ENCODE measurements around the gene PRDM7. TPM values are rescaled to one million over a fixed set of nuclear protein-coding genes. Genes with fewer than 3 reads are reported as not detected.

Gene PRDM7
- total and polyA plus RNA-seq, 5 donors from 2014 or later: not detected

GRCh38 chr16:90022209-90023077 lies 54.7 kb downstream of the PRDM7 start:
- Mint-ChIP-seq H3K4me3 (peak overlapping the region; percentile 81 to 93 (median 88)), H3K36me3 (no peaks in the 10 kb centered on the region), H3K27me3 (peaks cover 32% of the 10 kb centered on the region), H3K9me3 (peaks cover 0 to 3% (median 0%) of the 10 kb centered on the region in 7 donors), H3K27ac (peak overlapping the region; percentile 60 to 88 (median 71)), H3K4me1 (peaks cover 4 to 37% (median 10%) of the 10 kb centered on the region in 4 donors)
- Histone ChIP-seq H3K9me3 (ENCODE audit: control insufficient read depth in 2 of 2, low read length in 2 of 2) (no peaks in the 10 kb centered on the region), H3K27me3 (ENCODE audit: control insufficient read depth, insufficient read depth, low read length) (no peaks in the 10 kb centered on the region), H3K4me1 (ENCODE audit: control insufficient read depth, insufficient read depth, low read length, poor library complexity, severe bottlenecking) (peaks cover 26% of the 10 kb centered on the region), H3K27ac (ENCODE audit: insufficient read depth, low read length, poor library complexity, severe bottlenecking) (no peak overlapping the region), H3K36me3 (ENCODE audit: control insufficient read depth, insufficient read depth, low read length) (no peaks in the 10 kb centered on the region), H3K4me3 (ENCODE audit: low read depth, low read length) (peak overlapping the region; percentile 67)
- DNase-seq: peak; percentile 65 to 85 (median 75)
- ATAC-seq (ENCODE audit: low read depth in 2 of 2): peak; percentile 70 to 73

GRCh38 chr16:90020838-90021382 lies 56.2 kb downstream of the PRDM7 start:
- H3K27me3 ChIP-seq (ENCODE audit: control insufficient read depth, insufficient read depth, low read length): no peaks in the 10 kb centered on the region
- H3K4me1 ChIP-seq (ENCODE audit: control insufficient read depth, insufficient read depth, low read length, poor library complexity, severe bottlenecking): peaks cover 26% of the 10 kb centered on the region
- DNase-seq: no peak
- H3K36me3 ChIP-seq (ENCODE audit: control insufficient read depth, insufficient read depth, low read length): no peaks in the 10 kb centered on the region
- Mint-ChIP-seq H3K27ac (no peak overlapping the region), H3K4me3 (peak overlapping the region; percentile 24 to 93 (median 48)), H3K27me3 (peaks cover 36% of the 10 kb centered on the region), H3K36me3 (no peaks in the 10 kb centered on the region), H3K9me3 (peaks cover 0 to 3% (median 0%) of the 10 kb centered on the region in 7 donors), H3K4me1 (peaks cover 4 to 31% (median 10%) of the 10 kb centered on the region in 4 donors)
- no peak overlapping the region for H3K27ac ChIP-seq (ENCODE audit: insufficient read depth, low read length, poor library complexity, severe bottlenecking)
- no peak overlapping the region for H3K4me3 ChIP-seq (ENCODE audit: low read depth, low read length)
- no peak for ATAC-seq (ENCODE audit: low read depth in 2 of 2)
- no peaks in the 10 kb centered on the region for H3K9me3 ChIP-seq (ENCODE audit: control insufficient read depth in 2 of 2, low read length in 2 of 2)

GRCh38 chr16:90020260-90020837 lies 56.8 kb downstream of the PRDM7 start:
- ATAC-seq (ENCODE audit: low read depth in 2 of 2) (no peak), DNase-seq (no peak)
- no peaks in the 10 kb centered on the region for H3K36me3 Mint-ChIP-seq
- H3K4me1 ChIP-seq (ENCODE audit: control insufficient read depth, insufficient read depth, low read length, poor library complexity, severe bottlenecking): peaks cover 26% of the 10 kb centered on the region
- no peak overlapping the region for H3K27ac ChIP-seq (ENCODE audit: insufficient read depth, low read length, poor library complexity, severe bottlenecking)
- peak overlapping the region; percentile 68 to 82 (median 78) for H3K4me3 Mint-ChIP-seq
- H3K27me3 Mint-ChIP-seq: peaks cover 40% of the 10 kb centered on the region
- H3K9me3 Mint-ChIP-seq: peaks cover 0 to 3% (median 0%) of the 10 kb centered on the region in 7 donors
- peaks cover 4 to 30% (median 11%) of the 10 kb centered on the region in 4 donors for H3K4me1 Mint-ChIP-seq
- peak overlapping the region; percentile 13 to 77 (median 55) for H3K27ac Mint-ChIP-seq
- no peak overlapping the region for H3K4me3 ChIP-seq (ENCODE audit: low read depth, low read length)
- no peaks in the 10 kb centered on the region for H3K27me3 ChIP-seq (ENCODE audit: control insufficient read depth, insufficient read depth, low read length)
- H3K9me3 ChIP-seq (ENCODE audit: control insufficient read depth in 2 of 2, low read length in 2 of 2): no peaks in the 10 kb centered on the region
- H3K36me3 ChIP-seq (ENCODE audit: control insufficient read depth, insufficient read depth, low read length): no peaks in the 10 kb centered on the region

GRCh38 chr16:90019543-90020259 lies 57.4 kb downstream of the PRDM7 start:
- Mint-ChIP-seq H3K27ac (peak overlapping the region; percentile 13 to 77 (median 55)), H3K9me3 (peaks cover 0 to 3% (median 0%) of the 10 kb centered on the region in 7 donors), H3K27me3 (peaks cover 41% of the 10 kb centered on the region), H3K36me3 (no peaks in the 10 kb centered on the region), H3K4me1 (peaks cover 4 to 30% (median 12%) of the 10 kb centered on the region in 4 donors), H3K4me3 (peak overlapping the region; percentile 68 to 82 (median 78))
- H3K27ac ChIP-seq (ENCODE audit: insufficient read depth, low read length, poor library complexity, severe bottlenecking): no peak overlapping the region
- DNase-seq (peak in 2 of 3 donors; percentile 29 to 45), ATAC-seq (ENCODE audit: low read depth in 2 of 2) (peak; percentile 22 to 53)
- no peaks in the 10 kb centered on the region for H3K27me3 ChIP-seq (ENCODE audit: control insufficient read depth, insufficient read depth, low read length)
- peaks cover 26% of the 10 kb centered on the region for H3K4me1 ChIP-seq (ENCODE audit: control insufficient read depth, insufficient read depth, low read length, poor library complexity, severe bottlenecking)
- no peaks in the 10 kb centered on the region for H3K9me3 ChIP-seq (ENCODE audit: control insufficient read depth in 2 of 2, low read length in 2 of 2)
- no peak overlapping the region for H3K4me3 ChIP-seq (ENCODE audit: low read depth, low read length)
- H3K36me3 ChIP-seq (ENCODE audit: control insufficient read depth, insufficient read depth, low read length): no peaks in the 10 kb centered on the region

- Mint-ChIP-seq H3K36me3 (no peaks in the 10 kb centered on the region), H3K9me3 (peaks cover 0 to 3% (median 0%) of the 10 kb centered on the region in 7 donors), H3K27me3 (peaks cover 41% of the 10 kb centered on the region), H3K4me3 (peak within 1 kb of the TSS; percentile 77 to 86 (median 82)), H3K4me1 (peaks cover 4 to 30% (median 9%) of the 10 kb centered on the region in 4 donors), H3K27ac (peak within 1 kb of the TSS; percentile 13 to 79 (median 55))
- Histone ChIP-seq H3K4me3 (ENCODE audit: low read depth, low read length) (no peak within 1 kb of the TSS), H3K36me3 (ENCODE audit: control insufficient read depth, insufficient read depth, low read length) (no peaks in the 10 kb centered on the region), H3K27ac (ENCODE audit: insufficient read depth, low read length, poor library complexity, severe bottlenecking) (no peak within 1 kb of the TSS), H3K27me3 (ENCODE audit: control insufficient read depth, insufficient read depth, low read length) (no peaks in the 10 kb centered on the region), H3K9me3 (ENCODE audit: control insufficient read depth in 2 of 2, low read length in 2 of 2) (no peaks in the 10 kb centered on the region), H3K4me1 (ENCODE audit: control insufficient read depth, insufficient read depth, low read length, poor library complexity, severe bottlenecking) (peaks cover 26% of the 10 kb centered on the region)
- DNase-seq (peak in 1 of 3 donors; percentile 50), ATAC-seq (ENCODE audit: low read depth in 2 of 2) (no peak)
Observed at GRCh38 chr16:90018652-90019542, 58.2 kb downstream of the PRDM7 start, which contains the start of gene DBNDD1. TSS of gene DBNDD1 (minus strand) at chr16:90019456. CDS start at chr16:90019341, 115 bp downstream.

GRCh38 chr16:90018297-90018651 lies 58.9 kb downstream of the PRDM7 start:
- Histone ChIP-seq H3K9me3 (ENCODE audit: control insufficient read depth in 2 of 2, low read length in 2 of 2) (no peaks in the 10 kb centered on the region), H3K36me3 (ENCODE audit: control insufficient read depth, insufficient read depth, low read length) (no peaks in the 10 kb centered on the region), H3K27ac (ENCODE audit: insufficient read depth, low read length, poor library complexity, severe bottlenecking) (no peak overlapping the region), H3K4me1 (ENCODE audit: control insufficient read depth, insufficient read depth, low read length, poor library complexity, severe bottlenecking) (peaks cover 26% of the 10 kb centered on the region), H3K4me3 (ENCODE audit: low read depth, low read length) (no peak overlapping the region), H3K27me3 (ENCODE audit: control insufficient read depth, insufficient read depth, low read length) (no peaks in the 10 kb centered on the region)
- DNase-seq: no peak
- Mint-ChIP-seq H3K4me3 (peak overlapping the region; percentile 70 to 86 (median 82)), H3K36me3 (no peaks in the 10 kb centered on the region), H3K27me3 (peaks cover 41% of the 10 kb centered on the region), H3K9me3 (peaks cover 0 to 3% (median 0%) of the 10 kb centered on the region in 7 donors), H3K4me1 (peaks cover 4 to 32% (median 9%) of the 10 kb centered on the region in 4 donors), H3K27ac (no peak overlapping the region)
- no peak for ATAC-seq (ENCODE audit: low read depth in 2 of 2)
